Vagina (tissue), 2 donors: ENCODE data around the gene KATNB1.

Source experiments
- CTCF ChIP-seq, 3 experiments: fragments of 450-650 bp in 2 of 3; fragments of 200-600 bp in 1 of 3; sonication (generic) in 1 of 3; IDR thresholded peaks; one replicate each; pipeline ENCODE4 v1.5.1; 2017 to 2019; ENCODE audit warnings: antibody characterized with exemption in 3 of 3, mild to moderate bottlenecking in 2 of 3, moderate library complexity in 2 of 3
- POLR2AphosphoS5 ChIP-seq, 2 donors: sonication (generic); formaldehyde crosslinking; IDR thresholded peaks; one replicate each; pipeline ENCODE4 v1.9.0; 2017; ENCODE audit warnings: antibody characterized with exemption in 2 of 2, mild to moderate bottlenecking in 2 of 2, low read depth in 1 of 2; ENCODE audit not compliant: insufficient read depth in 1 of 2

DNA sequence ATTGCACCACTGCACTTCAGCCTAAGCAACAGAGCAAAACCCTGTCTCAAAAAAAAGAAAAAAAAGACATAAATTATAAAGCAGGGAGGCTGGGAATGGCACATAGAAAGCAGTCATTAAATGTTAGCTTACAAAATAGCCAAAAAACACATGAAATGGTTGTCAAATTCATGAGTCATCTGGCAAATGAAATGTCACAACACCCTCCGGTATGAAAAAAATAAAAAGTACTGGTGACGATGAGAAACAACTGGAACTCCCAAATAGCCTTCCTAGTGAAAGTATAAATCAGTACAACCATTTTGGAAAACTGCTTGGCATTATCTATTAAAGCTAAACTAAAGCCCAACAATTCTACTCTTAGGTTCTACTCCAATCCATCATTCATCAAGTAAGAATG lies 3.5 kb upstream of the KATNB1 start:
- TF ChIP-seq POLR2AphosphoS5 (IDR thresholded peaks at IDR 0.05; ENCODE audit: insufficient read depth in 1 of 2, low read depth in 1 of 2): no peak
- no peak for TF ChIP-seq CTCF (IDR thresholded peaks at IDR 0.05)
